HG02840 (cell line): Measurements from ENCODE around the gene CAMTA1.

ENCODE experiments used
- ATAC-seq: cut with Tn5 transposase; IDR thresholded peaks from one replicate; pipeline ENCODE4 v1.9.1; 2021; ENCODE audit warnings: mild to moderate bottlenecking, moderate library complexity, moderate number of reproducible peaks; ENCODE audit not compliant: unreplicated experiment, low FRiP score

CAMTA1 gene

DNA sequence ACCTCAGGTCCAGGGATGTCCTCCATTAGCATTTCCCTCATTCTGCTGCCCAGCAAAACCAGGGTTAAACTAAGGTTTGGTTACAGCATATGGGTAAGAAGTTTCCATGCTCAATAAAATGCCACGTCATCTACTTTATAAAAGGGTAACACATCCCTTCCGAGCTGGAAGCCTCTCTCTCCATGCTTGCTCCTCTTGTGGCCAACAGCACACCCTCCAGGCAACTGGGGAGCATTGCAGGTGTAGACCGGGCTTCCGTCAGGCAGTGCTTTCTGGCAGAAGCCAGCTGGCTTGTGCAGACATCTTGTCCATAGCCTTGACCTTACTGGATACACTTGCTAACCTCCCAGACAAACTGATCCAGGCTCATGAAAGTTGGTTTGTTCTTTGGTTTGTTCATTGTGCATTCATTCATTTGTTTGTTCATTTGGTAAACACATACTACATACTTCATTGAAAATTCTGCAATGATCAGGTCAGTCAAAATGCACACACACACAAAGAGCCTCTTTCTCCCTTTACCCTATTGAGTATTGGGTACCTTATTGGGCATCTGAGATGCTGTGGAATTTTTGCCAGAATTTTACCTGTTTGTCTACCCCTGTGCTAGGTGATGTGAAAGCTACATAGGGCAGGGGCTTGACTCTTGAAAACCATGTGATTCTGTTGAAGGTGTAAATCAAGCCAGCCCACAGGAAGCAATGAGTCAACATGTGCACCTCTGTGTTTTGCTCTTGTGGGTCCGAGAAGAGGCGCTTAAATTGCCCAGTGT, 422.8 kb downstream of the CAMTA1 start:
- no peak for ATAC-seq

DNA sequence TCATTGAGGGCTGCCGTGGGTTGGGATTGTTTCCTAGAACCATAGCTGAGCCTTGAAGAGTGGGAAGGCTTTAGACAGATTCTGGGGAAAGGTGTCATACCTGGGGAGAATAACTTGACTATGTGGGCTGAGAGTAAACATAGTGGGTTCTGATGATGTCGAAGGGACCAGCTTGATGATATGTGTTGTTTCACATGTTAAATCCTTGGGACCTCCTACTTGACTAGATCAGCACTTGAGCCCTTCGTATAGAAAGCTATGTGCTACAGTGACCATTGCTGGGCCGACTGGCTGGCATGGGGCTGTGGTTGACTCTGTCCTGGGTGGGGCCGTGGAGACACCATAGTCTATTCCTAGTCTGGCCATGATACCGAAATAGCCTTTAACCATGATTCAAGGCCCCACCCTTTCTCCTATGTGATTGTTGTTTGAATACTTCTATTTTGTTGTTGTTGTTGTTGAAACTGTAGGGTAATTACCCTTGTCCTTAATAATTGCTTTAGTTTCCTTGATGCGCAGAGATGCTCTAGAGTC, 423.5 kb downstream of the CAMTA1 start:
- no peak for ATAC-seq

DNA sequence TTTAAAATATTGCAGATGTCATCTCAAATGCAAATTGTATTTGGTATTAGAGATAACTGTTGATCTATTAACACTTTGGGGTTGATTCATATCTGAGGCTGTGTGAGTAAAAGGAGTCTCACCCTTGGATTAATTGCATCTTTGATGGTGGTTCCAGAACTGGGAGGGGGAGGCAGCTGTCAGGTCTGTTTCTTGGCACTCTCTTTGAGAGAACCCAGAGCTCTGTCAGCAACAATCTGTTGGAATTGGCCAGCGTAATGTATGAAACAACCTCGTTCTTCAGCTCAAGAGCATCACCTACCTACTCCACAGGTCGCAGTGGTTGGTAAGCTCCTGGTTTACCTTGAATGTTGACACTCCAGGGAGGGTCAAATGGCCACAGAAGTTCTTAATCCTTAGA, 424.1 kb downstream of the CAMTA1 start:
- ATAC-seq = no peak

DNA sequence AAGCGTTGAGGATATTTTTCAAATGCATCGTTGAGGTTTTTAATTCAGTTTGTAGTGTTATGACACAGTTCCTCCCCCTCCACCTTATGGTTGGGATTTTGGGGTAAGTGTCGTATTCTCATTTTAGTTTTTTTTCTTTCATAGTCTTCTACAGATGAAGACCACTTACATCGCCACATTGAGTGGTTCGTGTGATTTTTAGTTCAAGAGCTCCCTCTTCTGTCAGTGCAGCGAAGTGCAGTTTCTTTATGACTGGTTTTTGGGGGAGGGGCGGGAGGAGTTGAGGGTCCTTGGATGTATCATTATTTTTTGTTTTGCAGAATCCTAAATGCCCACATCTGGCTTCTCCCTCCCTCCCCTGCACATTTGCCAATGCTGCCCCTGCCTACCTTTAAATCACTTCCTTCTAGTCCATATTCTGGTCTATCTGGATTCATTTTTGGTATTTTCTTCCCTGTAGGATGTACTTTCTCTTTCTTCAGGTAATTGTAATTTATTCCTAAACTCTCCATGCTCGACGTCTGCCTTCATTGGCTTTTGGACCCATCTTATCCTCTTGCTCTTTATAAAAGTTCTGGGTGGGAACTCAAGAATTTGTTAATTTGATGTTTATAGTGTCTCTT, 433.1 kb downstream of the CAMTA1 start:
- ATAC-seq = no peak

DNA sequence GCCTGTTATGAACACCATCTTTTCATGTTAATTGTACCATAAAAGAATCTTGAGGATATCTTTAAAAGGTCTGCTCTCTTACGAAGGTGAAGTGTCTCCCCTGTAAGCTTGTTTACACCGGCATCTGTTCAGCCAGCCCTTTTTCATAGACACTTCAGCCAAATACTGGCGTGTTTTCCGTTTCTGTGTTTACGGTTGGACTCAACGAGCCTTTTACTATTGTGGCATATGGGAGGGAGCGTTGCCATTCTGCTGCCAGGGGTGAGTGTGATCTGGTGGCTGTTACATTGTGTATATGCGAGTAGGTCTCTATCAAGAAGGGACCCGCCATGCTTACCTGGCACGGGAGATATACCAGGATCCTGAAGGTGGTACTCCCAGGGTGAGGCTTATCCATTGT, 433.8 kb downstream of the CAMTA1 start:
- ATAC-seq = no peak

DNA sequence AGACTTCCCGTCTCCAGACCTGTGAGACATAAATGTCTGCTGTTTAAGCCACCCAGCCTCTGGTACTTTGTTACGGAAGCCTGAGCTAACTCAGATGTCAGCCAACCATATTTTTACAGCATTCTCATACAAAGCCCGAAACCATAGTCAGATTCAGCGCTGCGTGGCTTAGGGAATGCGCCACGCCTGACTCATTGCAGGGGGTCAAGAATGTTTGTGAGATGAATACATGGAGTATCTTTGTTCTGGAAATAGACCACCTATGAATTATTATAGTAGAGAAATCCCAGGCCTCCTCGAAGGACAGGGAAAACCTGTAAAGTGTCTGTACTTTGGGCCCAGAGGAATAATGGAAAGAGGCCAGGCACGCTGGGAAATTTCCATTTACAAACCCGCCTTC, 434.8 kb downstream of the CAMTA1 start:
- no peak for ATAC-seq

DNA sequence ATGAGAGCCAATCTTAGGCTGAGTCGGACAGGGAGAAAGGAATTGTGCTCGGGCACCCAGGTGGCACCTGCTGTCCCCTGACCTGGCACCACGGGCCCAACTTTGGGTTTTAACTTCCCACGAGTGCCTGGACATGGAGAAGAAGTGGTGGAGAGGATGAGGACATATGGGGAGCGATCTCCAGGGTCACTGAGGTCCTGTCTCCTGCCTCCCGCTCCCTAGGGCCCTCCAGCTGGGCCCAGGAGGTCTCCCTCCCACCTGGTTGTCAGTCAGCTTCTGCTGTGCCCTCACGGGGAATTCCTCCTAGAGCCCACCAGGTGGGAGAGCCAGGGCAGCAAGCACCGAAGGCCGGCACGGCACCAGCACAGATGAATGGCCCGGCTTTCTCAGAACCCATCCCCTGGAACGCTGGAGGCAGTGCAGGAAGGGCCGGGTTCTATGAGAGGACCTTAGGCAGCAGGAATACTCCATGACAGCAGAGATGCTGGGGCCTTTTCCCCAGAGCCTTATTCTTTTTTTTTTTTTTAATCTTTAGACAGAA, 435.5 kb downstream of the CAMTA1 start:
- no peak for ATAC-seq

DNA sequence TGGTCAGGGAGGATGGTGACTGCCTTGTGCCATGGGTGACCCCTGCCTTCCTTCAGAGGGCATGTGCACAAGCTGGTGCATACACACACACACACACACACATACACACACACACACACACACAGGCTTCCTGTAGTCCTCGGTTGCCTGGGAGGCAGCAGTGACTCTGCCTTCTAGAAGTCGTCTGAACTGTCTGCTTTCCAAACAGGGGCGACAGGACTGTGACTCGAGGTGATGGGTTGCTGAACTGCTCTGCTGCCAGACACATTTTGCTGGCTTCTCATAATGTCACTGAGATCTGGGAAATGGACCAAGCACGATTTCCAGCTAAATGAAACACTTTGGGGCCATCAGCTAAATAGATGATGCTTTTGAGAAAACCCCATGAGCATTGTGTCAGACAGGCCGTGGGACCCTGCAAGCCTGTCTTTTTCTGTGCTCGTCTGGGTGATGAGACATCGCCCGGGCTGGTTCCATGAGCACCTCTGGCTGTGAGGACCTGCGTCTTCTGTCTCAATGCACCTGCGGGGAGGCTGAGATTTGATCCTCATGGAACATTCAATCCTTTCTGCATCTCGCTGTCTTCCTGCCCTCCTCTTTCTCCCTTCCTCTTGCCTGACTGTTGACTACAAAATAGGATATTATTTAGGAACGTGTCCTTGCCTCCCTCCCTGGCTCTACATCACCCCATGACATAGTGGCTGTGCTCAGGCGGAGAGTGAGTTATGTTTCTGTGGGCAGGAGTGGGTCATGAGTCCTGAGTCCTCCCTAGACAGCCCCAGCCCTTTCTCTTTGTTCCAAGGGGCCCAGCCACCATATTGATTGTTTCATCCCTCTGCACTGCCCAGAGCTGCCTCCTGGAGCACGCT, 436.8 kb downstream of the CAMTA1 start:
- ATAC-seq = no peak

DNA sequence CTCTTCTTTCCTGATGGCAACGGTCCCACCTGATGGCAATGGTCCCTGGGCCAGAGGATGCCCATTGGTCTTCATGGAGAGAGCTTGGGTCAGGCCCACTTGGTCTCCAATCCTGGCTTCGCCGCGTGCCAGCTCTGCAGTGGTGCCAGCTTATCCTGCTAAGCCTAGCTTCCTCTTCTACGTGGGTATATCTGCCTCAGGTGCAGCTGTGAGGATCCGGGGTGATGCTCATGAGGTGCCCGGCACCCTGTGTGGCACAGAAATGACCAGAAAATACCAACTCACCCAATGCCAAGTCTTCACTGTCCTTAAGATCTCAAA, 437.4 kb downstream of the CAMTA1 start:
- no peak for ATAC-seq

DNA sequence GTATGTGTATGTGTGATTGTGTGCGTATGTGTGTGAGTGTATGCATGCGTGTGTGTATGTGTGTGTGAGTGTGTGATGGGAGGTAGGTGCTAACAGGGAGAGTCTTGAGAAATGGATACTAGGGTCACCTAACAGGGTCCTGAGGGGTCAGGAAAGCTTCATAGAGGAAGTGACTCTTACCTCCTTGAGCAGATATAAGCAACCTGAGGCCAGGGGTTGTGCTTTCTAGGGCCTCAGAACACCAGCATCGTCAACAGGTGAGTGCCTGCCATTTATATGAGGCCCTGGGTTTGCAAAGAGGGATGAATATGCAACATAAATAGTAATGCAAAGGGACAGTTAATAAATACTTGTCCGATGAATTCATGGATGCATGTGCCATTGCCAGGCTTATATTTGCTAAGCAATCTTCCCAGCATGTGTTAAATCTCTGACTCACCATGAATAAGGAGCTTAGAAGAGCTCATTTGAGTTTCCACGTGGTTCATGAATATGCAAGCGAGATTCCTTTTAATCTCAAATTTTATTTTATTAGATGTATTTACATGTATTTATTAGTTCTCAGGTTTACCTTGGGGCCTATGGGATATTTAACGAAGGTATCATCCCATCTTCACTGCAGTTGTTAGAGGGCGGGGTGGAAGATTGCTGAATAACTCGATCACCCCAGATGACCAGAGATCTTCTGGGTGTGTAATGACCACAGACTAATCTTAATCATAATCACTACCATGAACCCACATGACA, 438.3 kb downstream of the CAMTA1 start:
- ATAC-seq = no peak

DNA sequence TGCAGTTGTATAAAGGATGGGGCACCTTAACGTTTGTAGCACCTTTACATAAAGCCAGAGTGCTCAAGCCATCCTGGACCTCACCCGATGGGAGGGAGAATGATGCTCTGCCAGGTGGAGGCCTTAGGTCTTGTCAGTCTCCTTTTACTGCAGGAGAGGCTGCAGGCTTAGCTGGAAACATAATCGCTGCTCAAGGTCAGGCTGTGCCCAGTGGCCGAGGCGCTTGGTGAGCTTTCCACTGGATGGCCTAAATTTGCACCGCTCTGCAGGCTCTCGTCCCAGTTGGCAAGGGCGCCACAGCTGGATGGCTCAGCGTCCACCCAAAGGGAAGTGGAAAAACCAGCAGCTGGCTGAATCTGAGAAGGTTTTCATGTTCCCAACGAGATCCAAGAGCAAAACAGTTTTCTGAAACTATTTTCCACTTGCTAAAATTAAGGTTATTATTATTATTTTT, 438.9 kb downstream of the CAMTA1 start:
- no peak for ATAC-seq

DNA sequence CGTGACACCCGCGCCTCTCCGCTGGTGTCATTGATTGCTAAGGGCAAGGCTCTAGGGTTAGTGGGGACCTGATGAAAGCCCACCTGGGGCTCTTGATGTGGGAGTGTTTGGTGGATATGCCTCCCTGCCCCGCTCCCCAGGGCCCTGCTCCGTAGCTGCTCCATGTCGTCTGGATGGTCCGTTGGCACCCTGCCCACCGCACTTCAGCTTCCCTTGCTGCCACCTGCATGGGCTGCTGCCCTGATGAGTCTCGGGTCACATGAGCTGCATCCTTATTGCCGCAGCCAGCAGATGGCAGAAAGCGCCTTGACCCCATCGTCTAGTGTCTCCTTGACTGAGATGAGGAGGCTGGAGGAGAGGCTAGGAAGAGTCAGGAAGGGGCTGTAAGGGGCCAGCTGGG, 439.4 kb downstream of the CAMTA1 start:
- ATAC-seq = no peak

DNA sequence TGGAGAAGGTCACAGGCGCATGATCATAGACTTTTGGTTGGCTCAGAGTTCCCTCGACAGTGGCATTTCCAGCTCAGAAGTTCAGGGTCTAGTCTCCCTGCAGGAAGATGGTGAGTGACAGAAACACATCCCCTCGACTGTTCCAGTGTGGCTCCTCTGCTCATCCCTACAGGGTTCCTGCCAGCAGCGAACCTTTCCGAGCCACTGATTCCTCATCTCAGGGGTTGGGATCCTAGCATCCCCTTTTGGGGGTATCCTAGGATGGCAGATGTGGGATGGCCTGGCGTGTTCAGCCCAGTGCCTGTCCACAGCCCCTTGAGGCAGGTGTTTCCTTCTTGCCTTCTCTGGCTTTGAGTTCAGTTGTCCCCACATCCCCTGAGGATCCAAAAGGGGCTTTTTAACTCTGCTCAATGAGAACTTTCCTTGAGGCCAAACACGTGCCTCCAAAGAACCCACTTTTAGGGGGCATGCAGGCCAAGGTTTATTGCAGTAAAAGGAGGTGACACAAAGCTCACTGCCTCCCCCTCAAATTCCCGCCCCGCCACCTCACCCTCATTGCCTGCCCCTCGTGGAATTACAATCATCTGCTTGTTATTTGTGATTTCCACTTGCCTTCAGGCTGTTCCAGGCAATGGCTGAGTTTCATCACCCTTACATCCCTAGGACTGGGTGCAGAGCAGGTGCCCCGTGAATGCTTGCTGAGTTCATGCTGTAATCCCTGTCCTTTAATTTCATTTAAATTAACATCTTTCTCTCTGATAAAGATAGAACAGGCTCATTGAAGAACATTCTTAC, 440.7 kb downstream of the CAMTA1 start:
- ATAC-seq = no peak

DNA sequence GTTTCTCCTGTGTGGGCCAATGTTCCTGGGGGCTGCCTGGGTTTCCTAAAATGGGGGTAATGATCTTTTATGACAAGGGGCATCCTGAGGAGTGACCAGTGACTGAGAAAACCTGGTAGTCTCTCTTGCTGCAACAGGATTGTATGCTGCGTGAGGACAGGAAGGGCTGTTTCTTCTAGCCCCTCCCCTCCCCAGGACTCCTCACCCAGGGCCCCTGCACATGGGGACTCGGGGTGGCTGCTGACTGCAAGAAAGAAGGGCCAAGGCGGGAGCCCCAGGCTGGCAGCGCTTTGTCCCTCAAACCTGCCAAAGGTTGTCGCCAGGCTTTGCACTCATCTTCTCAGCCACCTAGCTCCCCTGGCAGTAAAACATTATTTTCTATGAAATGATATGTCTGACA, 442.4 kb downstream of the CAMTA1 start:
- ATAC-seq = no peak

DNA sequence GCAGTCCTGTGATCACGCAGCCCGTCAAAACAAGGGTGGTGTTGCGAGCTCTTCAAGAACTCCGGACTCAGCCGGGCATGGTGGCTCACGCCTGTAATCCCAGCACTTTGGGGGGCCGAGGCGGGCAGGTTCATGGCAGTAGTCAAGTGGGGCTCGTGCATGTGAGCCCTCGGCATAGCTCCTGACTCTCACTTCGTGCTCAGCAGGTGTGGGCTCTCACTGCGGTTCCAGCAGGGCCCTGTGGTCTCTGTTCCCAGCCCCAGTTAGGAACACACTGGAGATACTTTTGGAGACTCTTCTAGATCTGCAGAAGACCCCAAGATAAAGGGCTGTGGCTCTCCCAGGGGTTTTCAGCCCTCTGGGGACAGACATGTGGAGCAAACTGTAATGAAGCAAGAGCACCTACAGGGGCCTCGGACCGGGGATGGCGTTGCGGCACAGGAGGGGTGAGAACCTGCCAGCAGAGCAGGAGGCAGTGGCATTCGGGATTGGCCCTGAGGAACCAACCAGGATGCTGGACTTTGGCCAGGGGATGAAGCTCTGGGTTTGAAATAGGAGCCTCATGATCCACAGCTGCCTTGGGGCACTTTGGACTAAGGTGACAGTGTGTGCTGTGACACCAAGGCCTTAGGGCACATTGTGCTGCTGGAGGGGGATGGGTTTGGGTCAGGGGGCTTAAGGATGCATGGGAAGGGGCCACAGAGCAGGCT, 443.2 kb downstream of the CAMTA1 start:
- ATAC-seq = no peak

DNA sequence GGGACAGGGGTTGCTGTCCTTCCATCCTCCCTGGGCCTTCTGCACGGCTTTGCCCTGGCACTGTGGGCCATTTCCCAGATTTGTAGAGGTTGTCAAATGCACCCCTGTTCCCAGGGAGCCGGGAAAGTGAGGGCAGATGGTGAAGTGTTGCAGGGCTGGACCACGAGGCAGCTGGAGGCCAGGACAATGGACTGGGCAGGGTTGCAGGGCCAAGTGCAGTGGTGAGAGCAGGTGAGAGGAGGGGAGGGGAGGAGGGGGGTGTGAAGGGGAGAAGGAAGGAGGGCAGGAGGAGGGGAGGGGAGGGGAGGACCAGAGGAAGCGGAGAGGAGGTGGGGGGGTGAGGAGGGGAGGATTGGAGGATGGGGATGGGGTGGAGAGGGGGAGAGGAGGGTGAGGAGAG, 443.9 kb downstream of the CAMTA1 start:
- no peak for ATAC-seq

DNA sequence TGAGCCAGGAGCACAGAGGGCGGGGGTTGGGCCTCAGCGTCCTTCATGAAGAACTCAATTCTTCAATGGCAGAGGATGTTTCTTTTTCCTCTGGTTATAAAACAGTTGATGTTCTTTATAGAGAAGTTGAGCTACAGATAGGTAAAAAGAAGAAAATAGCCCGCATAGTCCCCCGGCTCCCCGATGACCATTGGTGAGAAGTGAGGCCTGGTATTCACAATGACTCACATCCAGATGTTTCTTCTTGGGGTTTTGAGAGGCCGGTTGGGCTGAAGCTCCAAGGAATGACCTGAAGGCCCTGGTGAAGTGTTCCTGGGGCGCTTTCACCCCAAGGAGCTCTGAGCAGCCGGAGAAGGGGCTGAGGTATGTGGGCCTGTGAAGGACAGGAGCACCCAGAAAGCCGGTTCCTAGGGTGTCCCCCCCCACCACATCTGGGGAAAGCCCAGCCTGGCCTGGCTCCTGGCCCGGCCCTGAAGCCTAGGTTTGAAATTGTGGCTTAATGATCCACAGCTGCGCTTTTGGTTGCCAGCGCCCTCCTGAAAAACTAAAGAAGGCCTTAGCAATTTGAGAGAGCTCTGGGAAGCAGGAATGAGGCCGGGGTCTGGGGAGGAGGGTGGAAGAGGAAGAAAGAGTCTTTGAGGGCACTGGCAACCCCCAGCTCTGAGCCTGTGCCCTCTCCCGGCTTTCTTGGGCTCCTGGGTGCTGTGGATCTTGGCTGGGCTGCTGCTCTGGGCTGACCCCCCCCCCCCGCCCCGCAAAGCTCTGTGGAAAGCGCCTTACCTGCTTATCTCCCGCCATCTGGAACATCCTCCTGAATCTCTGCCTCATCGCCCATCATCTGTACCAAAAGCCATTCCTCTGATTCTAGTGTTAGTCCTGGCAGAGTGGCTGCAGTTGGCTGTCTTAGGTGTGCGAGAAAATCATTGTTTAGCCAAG, 444.7 kb downstream of the CAMTA1 start:
- ATAC-seq = no peak
